Keratinocyte (primary cell): ENCODE data around the gene CEP20.
"Not testable (repeated sequence)": the region's sequence is repeated elsewhere in the genome, so short reads cannot be mapped to it uniquely, and the experiment has no call there.

Experiments used
- CTCF ChIP-seq, 3 experiments: IDR thresholded peaks in 1 of 3; conservative IDR thresholded peaks in 1 of 3; optimal IDR thresholded peaks in 1 of 3; 2 replicates in 2 of 3; 3 replicates in 1 of 3; pipeline versions ENCODE3 to v1.5.1; 2011; ENCODE audit warnings: low read length in 3 of 3, mild to moderate bottlenecking in 3 of 3, moderate library complexity in 2 of 3, control low read depth in 1 of 3, inconsistent platforms in 1 of 3; ENCODE audit not compliant: insufficient read depth in 2 of 3; ENCODE audit errors: extremely low read depth in 1 of 3
- EZH2 ChIP-seq: IDR thresholded peaks from one replicate; pipeline ENCODE4 v1.6.1; 2012; ENCODE audit warnings: inconsistent platforms, mild to moderate bottlenecking, low read length, moderate library complexity

GRCh38 chr16:15839204-15839603 lies 49.2 kb downstream of the CEP20 start:
- not testable (repeated sequence) for TF ChIP-seq CTCF (optimal IDR thresholded peaks at IDR 0.05 in 1 of 3, IDR thresholded peaks at IDR 0.05 in 1 of 3, conservative IDR thresholded peaks at IDR 0.05 in 1 of 3; ENCODE audit: extremely low read depth in 1 of 3, insufficient read depth in 2 of 3, low read length in 3 of 3); EZH2
